CD4-positive, alpha-beta T cell treated with Interleukin-12 subunit alpha and Interleukin-12 subunit beta, for 1 hour (primary cell): ENCODE data around the gene TMEM43.

Experiments
- DNase-seq: peaks from one replicate; pipeline ENCODE4 v3.0.0-alpha.2; 2020

Gene TMEM43

GRCh38 chr3:14181253-14181652 is 56.4 kb downstream of the TMEM43 start:
- DNase-seq: no peak

- no peak for DNase-seq
These were observed 58.2 kb downstream of the TMEM43 start for GRCh38 chr3:14183015-14183577.

- no peak for DNase-seq
These were observed 62.1 kb downstream of the TMEM43 start for GRCh38 chr3:14186854-14187458.

GRCh38 chr3:14188041-14188754 is 63.3 kb downstream of the TMEM43 start:
- no peak for DNase-seq
